ENCODE results near the gene FAM184B. TPM values are rescaled to one million over a fixed set of nuclear protein-coding genes. Genes with fewer than 3 reads are reported as not detected.

Gene FAM184B
- total RNA-seq: not detected in 2 replicates

DNA sequence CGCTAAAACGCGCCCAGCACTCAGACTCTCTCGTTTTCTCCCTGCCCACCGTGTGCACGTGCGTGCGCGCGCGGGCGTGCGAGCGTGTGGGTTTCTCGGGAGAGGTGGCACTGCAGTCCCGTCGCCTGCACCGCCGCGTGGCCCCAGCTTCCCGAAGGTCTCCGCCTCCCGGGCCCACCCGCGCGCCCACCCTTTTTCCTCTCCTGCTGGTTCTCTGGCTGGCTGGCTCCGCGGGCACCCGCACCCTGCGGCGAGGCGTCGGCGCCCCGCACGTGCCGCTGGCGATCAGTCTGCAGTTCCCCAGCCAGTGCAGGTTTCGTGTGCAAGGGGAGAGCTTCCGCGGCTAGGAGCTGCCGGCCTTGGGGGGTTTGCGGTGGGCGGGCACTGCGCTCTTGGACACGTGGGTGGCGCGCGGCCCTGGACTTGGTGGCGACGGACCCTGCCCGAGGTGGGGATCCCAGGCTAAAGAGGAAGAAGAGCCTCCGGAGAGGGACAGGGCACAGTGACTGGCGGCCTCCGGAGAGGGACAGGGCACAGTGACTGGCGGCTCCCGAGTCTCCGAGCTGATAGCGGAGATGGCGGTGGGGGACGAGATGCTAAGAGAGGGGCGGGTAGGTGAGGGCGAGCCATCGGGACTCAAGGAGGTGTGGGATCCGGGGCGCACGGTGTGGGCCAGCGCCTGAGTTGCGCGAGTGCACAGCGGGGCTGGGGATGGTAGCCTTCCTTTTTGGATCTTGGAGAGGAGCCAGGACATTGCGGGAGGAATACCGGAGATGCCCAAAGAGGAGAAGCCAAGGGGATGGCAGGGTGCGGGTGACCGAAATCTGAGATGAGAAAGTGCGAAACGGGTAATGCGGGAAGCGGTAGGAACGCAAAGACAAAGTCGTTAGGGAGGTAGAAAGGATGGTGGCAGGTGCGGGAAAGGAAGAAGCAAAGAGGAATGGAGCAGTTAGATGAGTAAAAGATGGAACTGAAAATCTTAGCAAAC lies at the start of gene FAM184B:
FAM184B (minus strand) TSS at position 322 of the 988 bp plus-strand sequence. CDS start 322 bp downstream, outside the sequence.
- peak; percentile 16 for DNase-seq

DNA sequence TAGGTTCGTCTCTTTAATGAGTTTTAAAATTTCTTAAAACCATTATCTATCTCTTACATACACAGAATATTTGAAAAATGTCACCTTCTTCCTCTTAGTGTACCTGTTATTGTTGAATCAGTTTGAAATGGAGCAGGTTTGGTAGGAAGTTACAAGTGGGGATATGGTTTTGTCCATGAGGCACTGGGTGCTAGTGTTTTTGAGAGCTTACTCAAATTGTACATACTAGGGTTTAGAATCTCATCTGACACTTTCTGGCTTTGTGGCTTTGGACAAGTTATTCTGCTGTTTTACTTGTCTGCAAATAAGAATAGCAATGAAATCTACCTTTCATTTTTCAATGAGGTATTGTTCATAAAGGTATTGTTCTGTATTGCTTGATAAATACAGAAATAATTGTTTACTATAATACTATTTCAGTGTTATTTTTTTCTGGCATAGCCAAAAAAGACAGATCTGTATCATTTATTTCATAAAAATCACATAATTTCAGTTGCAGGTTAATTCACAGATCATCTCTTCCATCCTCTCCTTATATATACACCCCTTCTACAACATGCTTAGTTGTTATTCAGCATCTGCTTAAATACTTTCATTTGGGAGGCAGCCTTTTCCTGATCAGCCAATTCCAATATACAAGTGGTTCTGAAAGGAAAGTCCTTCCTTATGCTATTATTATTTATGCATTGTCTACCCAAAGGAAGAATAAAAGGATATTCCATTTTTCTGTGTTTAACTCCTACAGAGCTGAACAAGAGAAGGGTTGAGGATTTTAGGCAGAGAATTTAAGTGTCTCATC lies 42.6 kb upstream of the FAM184B start:
- no peak for DNase-seq

DNA sequence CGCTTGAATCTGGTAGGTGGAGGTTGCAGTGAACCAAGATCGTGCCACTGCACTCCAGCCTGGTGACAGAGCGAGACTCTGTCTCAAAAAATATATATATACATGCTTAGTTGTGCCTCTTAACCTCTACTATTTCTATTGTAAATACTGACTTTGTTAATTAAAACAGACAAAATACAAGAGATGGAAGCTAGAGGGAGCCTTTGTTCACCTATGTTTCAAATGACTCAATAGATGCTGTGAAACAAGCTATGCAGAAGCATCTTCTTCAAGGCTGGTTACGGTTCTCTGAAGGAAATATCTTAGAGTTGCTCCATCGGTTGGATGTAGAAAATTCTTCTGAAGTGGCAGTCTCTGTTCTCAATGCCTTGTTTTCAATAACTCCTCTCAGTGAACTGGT lies 35.6 kb upstream of the FAM184B start:
- DNase-seq: peak; percentile 76

DNA sequence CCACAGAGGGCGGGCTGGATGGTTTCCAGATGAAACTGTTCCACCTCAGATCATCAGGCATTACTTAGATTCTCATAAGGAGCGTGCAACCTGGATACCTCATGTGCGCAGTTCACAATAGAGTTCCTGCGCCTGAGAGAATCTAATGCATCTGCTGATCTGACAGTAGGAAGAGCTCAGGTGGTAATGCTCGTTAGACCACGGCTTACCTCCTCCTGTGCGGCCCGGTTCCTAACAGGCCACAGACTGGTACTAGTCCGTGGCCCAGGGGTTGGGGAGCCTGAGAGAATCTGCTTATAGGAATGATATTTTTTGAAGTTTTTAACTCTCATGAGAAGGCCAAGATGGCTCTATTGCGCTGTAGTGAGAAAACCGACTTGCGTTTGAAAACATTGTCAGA lies 34.7 kb upstream of the FAM184B start:
- DNase-seq: no peak

DNA sequence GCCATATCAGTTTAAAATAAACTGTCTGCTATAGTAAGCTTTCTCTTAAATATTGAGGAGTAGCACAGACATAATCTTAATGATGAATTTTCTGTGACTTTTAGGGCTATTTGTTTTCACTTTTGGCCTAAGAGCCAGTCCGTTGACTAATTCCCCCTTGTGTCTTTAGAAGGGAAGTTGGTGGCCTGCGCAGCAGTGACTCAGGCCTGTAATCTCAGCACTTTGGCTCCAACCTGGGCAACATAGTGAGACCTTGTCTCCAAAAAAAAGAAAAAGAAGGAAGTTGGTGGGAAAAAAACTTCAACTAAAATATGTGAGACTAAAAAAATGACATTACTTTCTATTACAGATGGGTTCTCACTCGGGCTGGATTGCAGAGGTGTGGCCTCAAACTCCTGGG lies 32.7 kb upstream of the FAM184B start:
- DNase-seq: peak; percentile 78

DNA sequence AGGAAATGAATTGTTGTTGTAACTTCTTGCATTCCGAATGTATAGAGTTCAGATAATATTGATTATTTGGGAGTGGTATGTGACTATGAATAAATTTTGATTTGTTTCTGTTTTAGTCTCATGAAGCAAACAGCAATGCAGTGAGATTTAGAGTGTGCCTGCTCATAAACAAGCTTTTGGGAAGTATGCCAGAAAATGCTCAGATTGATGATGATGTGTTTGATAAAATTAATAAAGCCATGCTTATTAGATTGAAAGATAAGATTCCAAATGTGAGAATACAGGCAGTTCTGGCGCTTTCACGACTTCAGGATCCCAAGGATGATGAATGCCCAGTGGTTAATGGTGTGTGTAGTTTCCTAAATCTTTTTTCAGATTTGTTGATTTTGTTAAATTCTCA lies 31.4 kb upstream of the FAM184B start:
- peak; percentile 38 for DNase-seq

DNA sequence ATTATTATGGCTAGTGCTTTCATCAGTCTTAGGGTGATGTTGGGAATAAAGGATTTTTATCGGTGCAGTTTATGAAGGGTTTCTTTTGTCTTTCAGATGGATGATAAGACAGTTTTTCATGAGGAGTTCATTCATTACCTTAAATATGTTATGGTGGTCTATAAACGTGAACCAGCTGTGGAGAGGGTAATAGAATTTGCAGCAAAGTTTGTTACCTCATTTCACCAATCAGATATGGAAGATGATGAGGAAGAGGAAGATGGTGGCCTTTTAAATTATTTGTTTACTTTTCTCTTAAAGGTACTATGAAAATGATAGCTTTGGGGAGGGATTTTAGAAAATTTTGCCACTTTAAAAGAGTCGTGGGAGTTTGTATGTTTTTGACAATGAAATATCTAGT lies 30.7 kb upstream of the FAM184B start:
- no peak for DNase-seq

DNA sequence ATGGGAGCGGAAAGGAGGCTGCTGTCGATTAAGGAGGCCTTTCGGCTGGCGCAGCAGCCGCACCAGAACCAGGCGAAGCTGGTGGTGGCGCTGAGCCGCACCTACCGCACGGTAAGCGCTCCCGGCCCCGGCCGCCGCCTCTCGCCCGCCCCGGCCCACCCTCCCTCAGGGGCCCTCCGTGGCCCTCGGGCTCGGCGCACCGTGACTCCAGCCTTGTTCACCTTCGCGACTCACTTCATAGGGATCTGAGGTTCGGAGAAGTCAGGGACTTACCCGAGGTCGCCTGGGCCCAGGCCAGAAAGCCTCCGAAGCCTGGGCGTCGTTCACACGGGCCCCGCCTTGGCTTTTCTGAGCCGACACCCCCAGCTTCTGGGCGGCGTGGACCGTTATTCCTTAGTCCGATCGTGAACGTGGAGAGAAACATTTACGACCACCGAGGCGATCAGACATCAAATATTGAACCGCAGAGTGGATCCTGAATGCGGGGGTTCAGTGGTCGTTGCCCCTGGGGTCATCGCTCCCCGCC lies 29.7 kb upstream of the FAM184B start:
- DNase-seq: no peak

DNA sequence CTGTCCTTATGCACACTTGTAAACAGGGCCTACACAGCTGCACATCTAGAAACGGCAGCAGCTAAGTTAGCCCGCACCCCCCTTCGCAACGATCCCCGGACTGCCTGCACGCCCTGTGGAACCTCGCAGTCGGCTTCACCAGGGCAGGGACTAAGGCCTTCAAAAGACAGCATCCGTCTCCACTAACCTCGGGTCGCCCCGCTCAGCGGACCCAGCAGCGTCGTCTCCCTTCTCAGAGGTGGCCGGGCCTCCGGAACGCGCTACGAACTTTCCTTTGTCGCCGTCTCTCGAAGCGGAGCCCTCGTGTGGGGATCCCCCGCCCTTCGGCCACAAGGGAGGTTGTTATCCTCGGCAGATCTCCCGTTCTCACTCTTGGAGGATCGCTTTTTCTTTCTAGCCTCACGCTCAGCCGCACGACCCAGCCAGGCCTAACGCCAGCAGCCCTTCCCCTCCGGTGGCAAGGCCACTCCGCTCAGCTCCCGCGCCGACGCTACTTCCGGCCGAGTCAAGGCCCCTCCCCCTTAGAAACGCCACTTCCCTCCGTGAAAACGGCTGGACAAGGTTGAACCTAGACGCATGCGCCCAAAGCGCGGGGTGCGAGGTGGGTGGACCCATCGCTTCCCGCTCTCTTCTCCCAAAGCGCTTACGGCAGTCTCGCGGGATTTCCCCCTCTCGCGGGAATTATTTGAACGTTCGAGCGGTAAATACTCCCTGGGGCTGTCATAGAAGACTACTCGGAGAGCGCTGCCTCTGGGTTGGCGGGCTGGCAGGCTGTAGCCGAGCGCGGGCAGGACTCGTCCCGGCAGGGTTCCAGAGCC lies 29.0 kb upstream of the FAM184B start, which contains the start of the genes DCAF16 and NCAPG:
DCAF16 (minus strand) TSS at position 498 of the 818 bp plus-strand sequence. CDS start 6,616 bp downstream, outside the sequence.
NCAPG (plus strand) TSS at position 720 of the 818 bp plus-strand sequence. CDS start 99 bp downstream, outside the sequence.
- DNase-seq: peak; percentile 100

DNA sequence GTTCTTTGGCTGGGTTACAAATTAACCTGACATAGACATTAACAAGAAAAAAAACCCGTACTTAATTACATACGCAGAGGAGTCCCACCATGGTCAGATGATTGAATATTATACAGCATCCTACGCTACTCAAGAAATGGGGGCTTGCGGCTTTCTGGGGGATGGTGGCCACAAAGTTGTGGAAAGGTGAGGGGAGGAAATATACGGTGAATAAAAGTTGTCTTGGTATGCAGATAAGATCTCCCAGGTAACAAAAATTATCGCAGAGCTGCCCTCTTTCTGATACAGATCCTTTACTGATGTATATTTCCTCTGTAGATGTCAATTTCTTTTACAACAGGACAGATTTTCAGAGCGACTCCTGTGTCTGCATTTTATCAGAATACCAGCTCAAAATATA lies 28.2 kb upstream of the FAM184B start:
- DNase-seq: no peak

DNA sequence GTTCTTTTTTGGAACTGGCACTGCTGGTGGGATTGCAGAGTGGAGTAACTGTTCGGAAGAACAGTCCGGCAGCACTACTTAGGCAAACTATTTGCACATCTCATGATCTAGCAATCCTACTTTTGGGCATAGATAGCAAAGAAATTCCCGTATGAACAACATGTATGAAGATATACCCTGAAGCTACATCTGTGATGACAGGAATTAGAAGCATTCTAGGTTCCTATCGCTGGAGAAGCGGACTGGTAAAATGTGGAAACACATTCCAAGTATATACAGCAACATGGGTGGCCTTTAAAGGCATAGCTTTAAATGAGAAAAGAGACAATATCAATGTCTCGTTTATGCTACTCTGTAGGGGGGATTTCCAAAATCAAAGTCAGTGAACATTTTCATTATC lies 26.0 kb upstream of the FAM184B start:
- no peak for DNase-seq

DNA sequence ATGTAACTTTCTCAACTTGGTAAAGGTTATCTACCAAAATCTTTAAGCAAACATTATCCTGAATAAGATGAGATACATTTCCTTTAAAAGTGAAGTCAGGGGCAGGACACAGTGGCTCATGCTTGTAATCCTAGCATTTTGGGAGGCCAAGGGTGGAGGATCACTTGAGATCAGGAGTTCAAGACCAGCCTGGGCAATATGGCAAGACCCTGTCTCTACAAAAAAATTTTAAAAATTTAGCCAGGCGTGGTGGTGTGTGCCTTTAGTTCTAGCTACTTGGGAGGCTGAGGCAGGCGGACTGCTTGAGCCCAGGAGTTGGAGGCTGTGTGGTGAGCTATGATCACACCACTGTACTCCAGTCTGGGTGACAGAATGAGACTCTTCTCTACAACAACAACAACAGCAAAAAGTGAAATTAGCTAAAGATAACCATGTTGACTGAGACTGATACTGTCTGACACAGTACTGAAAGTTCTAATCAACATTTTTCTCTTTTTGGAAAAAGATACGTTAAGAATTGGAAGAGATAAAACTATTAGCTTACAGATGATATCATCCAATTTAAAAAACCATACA lies 24.2 kb upstream of the FAM184B start:
- no peak for DNase-seq

DNA sequence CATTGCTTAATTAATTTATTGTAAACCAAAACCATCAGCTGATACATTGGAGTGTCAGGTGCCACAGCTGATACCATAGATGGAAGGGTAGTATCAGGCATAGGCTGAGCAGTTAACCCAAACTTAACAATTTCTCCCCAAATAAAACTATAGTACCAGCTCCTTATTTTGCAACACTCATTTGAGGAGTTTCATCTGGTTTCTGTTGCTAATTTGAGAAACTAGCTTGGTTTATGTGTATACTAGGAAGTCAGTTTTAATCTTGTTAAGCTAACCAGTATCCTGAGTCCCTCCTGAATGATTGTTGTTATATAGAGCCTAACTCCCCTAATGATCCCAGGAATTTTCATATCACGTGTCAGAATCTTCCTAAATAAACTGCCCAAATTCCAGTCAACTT lies 16.4 kb upstream of the FAM184B start:
- DNase-seq: no peak

DNA sequence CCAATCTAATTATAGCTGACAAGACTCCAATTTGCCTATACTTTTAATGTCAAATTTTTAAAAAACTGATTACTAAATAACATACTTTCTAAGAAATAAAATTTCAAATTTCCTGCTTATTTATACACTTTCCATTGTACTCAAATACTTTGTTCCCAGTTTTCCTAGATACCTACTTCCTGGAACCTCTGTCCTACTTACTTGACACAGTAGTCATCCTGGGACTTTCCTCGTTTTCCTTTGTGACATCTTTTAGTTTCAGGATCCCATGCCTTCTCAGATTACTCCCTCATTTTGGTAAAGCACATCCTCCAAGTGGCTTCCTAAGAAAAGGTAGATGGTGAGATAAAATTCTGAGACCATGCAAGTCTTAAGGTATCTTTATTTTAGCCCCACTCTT lies 13.3 kb upstream of the FAM184B start:
- DNase-seq: no peak

DNA sequence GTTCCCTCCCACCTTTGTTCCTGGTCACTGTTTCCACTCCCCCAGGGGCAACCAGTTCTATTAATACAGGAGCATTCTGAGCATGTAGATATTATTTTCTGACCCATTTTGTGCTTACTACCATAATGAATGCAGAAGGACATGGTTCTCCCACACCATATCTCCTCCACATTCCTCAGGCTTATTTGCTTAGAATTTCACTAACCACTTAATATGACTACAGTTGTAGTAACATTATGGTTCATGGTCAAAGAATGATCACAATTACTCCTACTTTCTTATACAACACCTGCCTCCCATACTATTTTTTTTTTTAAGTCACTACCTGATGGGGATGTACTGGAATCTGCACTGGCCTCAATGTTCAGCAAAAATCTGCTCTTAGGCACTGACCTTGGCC lies 7.5 kb upstream of the FAM184B start:
- DNase-seq: no peak

DNA sequence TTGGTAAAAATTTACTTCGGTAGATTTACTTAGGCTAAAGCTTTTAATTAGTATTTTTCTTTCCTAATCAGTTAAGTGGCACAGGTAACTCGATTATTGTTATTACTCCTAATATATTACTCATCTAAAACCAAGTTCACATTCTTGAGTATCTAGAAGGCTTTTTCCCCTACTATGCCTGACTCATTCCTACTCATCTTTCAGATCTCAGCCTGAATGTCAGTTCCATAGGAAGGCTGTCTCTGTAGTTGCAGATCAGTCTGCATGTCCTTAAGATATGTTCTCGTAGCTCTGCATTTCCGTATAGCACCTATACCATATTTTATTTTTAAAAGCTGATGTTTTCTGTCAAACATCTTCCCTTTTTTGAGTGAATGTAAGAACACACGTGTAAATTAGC lies 5.9 kb upstream of the FAM184B start:
- no peak for DNase-seq

DNA sequence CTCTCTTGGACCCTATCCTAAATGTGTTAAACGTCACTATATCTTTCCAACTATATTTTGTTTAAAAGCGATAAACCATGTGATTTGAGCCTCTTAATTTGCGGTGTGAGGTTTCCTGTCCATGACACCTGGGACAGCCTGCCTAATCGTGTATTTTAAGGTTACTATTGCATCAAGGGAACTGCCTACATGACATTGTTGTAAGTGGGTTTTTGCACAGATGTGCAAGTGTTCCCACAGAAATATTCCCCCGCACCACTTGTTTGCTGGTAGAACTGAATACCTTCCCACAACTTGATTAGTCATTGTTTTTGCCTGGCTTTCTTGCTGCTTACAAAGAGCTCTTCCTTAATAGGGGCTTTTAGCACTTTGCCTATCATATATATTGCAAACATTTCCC lies 5.1 kb upstream of the FAM184B start:
- DNase-seq: no peak

DNA sequence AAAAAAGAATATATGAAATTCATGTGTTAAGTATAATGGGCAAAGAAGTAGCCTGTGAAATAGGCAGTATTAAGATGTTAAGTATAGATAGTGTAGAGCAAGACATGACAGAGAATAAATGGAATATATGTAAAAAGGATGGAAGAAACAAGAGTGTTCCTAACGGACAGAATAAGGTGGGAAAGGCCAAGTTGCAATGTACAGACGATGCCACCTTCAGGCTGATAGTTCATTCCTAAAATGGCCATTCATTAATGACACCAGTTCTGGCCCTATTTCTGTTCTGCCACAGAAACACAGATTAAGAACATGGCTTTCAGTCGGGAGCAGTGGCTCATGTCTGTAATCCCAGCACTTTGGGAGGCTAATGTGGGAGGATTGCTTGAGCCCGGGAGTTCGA lies 4.4 kb upstream of the FAM184B start:
- no peak for DNase-seq

DNA sequence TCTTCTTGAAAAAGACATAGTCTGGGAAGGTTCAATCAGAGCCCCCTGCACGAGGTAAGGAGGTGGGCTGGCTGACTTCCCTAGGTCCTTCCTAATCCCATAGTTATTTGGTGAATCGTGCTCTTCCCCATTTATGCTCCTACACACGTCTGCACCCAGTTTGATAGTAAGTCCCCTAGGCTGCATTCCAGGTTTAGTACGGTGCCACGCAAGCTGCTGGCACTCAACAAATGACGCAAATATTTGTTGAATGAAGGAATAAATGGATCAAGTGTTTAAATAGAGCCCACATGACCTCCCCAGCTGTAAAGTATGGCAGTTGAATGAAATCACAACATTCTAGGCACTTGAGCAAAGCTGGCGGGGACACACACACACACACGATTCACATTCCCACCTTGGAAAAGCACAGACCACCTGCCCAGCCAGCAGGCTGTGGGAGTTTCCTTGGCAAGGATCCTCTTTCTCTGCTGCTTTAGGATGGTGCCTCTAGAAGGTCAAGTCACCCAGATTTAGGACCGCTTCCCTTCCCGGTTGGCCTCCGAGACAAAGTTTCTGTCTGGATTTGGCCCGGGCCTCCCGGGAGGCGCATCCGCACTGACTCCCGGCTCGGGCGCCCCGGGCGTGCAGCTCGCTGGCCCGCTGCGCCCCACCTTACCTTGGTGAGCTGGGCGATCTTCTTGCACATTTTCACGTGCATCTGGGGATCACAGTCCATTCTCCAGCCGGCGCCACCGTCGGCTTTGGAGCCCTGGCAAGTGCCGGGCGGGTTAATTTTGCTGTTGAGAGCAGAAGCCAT lies 721 bp downstream of the FAM184B start:
- no peak for DNase-seq

DNA sequence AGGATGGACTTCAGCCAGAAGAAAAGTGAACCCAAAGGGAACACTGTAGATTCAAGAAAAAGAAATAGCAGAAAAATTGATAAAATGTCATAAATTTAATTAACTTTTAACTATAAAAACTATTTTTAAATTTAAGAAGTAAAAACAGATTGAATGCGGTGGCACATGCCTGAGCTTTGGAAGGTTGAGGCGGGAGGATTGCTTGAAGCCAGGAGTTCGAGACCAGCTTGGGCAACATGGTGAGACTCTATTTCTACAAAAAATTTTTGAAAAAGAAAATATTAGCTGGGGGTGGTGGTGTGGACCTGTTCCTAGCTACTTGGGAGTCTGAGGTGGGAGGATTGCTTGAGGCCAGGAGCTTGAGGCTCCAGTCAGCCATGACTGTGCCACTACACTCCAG lies 3.0 kb downstream of the FAM184B start:
- DNase-seq: no peak

DNA sequence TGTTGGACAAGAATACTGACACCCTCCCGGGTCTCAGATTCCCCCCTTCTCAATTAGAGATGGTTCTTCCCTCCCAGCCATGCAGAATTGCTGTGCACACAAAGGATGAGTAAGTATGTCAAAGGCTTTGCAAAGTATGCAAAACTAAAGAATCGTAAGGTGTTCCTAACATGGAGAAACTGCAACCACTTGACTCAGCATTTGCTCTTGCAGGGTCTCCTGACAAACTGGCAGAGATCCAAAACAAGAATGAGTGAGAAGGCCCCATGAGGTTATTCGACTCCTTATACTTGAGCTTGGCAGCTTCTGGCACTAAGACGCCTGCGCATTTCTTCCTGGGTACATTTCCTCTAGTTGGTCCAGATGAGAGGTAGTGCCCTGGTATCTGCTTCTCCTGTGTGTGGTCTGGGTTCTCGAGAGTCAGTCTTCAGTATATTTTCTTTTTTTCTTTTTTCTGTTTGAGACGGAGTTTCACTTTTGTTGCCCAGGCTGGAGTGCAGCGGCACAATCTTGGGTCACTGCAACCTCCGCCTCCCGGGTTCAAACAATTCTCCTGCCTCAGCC lies 8.2 kb downstream of the FAM184B start:
- no peak for DNase-seq

Data from dermis blood vessel endothelial cell (primary cell).